B cell (primary cell): Measurements from ENCODE around the gene FNDC3A.
"Not testable (repeated sequence)": the region's sequence is repeated elsewhere in the genome, so short reads cannot be mapped to it uniquely, and the experiment has no call there.

Source experiments
- EZH2 ChIP-seq: IDR thresholded peaks from 2 replicates; pipeline ENCODE4 v1.6.1; 2012; ENCODE audit warnings: borderline replicate concordance, low read depth, mild to moderate bottlenecking, moderate library complexity, low read length; ENCODE audit not compliant: insufficient read depth, poor library complexity, severe bottlenecking
- TF ChIP-seq, protein P1 (sequence below): fragments of 200-600 bp; IDR thresholded peaks from one replicate; pipeline ENCODE4 v1.8.0; 2022; ENCODE audit warnings: antibody characterized with exemption, mild to moderate bottlenecking

DNA sequence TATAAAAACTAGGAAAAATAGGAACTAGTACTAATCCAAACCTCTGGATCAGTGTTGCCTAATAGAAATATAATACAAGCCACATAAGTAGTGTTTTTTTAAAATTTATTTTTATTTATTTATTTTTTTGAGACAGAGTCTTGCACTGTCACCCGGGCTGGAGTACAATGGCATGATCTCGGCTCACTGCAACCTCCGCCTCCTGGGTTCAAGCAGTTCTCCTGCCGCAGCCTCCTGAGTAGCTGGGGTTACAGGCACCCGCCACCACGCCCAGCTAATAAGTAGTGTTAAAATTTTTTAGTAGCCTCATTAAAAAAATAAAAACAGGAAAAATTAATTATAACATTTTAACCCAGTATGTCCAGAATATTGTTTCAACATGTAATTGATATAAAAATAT lies 94.3 kb downstream of the FNDC3A start:
- TF ChIP-seq, protein P1, sequence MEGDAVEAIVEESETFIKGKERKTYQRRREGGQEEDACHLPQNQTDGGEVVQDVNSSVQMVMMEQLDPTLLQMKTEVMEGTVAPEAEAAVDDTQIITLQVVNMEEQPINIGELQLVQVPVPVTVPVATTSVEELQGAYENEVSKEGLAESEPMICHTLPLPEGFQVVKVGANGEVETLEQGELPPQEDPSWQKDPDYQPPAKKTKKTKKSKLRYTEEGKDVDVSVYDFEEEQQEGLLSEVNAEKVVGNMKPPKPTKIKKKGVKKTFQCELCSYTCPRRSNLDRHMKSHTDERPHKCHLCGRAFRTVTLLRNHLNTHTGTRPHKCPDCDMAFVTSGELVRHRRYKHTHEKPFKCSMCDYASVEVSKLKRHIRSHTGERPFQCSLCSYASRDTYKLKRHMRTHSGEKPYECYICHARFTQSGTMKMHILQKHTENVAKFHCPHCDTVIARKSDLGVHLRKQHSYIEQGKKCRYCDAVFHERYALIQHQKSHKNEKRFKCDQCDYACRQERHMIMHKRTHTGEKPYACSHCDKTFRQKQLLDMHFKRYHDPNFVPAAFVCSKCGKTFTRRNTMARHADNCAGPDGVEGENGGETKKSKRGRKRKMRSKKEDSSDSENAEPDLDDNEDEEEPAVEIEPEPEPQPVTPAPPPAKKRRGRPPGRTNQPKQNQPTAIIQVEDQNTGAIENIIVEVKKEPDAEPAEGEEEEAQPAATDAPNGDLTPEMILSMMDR, result not testable (repeated sequence)
- not testable (repeated sequence) for TF ChIP-seq EZH2
